RPMI8226 (cell line): ENCODE data around the gene NRXN3.

Source experiments
- DNase-seq: peaks from one replicate; pipeline ENCODE4 v3.0.0-alpha.2; 2015

Gene NRXN3

DNA sequence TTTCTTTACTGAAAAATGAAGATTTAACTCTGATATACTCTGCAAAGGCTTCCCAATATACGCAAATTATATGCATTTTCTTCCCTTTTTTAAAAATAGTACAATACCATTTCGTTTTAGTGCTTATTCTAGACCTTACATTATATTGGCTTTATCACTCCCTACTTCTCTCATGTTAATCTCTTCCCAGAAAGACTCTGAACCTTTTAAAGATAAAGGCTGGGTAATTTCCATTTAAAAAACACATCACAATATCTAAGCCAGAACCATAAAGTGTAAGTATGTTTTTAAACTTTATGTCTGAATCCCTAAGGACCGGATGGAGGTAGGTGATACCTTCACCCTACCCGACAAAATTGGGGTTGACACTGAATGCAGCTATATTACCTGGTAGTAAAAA is 1720.4 kb downstream of the NRXN3 start:
- DNase-seq: no peak

DNA sequence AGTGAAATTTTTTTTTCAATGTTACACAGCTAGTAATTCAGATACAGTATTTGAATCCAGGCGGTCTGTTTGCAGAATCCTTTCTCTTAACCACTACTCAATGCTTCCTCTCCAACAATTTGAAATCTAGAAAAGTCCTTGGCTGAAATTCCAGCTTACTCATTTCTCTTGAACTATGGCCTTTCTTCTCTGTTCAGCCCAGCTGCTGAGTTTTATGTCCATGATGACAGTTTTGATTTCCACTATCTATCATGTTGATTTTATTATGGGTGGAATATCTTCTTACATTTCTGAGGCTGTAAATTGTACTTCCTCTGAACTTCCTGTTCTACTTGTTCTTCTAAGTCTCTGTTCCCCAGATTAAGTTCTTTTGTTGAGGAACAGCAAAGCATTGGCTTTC is 1725.8 kb downstream of the NRXN3 start:
- DNase-seq: no peak

DNA sequence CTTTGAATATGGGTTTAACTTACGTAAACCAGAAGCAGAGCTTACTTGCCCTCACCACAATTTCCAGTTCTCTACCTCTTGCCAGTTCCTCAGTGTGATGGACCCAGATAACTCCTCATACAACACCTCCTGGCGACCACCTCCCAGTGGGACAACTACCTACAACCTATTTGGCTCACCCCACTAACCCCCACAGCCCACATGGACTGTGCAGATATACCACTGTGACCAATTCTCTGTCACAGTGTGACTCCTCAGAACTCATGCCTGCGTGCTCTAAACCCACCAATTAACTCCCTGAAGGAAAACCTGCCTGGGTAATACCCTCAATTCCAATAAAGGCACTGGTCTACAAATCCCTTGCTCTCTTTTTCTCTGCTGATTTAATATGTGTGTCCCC is 1729.4 kb downstream of the NRXN3 start:
- no peak for DNase-seq

DNA sequence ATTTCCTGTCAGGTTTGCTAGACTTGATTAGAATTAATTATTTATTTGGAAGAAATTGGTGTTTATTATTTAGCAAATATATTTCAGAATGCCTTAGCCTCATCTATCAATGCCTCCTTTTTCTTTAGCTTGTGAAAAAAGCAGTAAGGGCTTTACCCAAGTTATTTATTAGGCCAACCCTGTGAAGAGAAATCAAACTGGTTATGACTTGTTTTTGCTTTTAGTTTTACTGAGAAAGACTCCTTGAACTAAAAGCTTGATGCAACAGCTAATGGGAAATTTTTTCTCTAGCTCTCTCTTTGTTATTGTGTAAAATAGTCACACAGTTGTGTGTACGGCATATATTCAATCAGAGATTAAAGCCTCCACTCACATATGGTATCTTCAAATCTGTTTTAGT is 1734.3 kb downstream of the NRXN3 start:
- DNase-seq: no peak

DNA sequence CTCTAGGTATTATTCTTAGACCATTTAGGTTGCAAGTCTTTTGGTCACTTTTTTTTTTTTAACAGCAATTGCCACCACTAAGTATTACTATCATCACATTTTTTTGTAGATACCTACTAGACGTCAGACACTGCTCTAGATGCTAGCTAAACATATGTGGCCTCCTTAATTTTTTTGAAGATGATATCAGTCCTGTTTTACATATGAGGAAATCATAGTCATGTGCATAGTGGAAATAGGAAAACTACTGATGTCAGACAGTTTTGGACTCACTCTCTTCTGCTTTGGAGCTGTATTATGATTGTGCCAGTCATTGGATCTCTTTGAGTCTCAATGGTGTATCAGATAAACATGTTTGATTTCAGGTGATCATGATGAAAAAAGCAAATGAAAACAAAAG is 1736.8 kb downstream of the NRXN3 start:
- DNase-seq: no peak

DNA sequence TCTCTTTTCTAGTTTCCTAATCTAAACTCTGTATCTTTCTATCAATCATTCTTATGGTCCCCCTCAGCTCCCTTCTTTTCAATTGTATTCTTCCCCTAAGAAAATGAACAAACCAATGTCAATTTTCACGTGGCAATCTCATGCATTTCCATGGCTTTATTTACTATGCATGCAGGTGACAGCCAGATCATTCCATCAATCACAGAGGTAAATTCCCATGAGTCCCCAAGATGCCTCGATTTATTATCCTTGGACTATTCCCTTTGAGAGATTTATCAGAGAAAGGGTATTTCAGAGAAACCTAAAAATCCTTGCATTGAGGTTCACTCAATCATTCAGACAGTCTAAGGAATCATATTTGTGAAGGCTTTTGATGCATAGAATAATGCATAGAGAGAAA is 1739.9 kb downstream of the NRXN3 start:
- DNase-seq: no peak

DNA sequence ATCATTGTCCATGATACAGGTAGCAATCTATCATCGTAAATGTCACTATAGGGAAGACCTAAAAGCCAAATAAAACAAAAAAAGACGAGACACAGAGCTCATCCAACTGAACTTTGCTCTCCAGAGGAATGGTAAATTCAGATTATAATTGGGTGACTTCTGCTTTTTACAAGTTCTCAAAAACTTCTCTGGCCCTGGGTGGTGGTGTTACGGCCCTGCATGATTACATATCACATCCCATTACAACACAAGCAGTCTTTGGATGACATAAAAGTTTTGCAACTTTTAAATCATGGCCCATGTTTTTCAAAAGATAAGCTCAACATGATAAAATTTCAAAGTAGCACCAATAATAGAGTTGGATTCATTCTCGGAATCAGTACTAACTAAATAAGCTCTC is 1741.6 kb downstream of the NRXN3 start:
- no peak for DNase-seq

DNA sequence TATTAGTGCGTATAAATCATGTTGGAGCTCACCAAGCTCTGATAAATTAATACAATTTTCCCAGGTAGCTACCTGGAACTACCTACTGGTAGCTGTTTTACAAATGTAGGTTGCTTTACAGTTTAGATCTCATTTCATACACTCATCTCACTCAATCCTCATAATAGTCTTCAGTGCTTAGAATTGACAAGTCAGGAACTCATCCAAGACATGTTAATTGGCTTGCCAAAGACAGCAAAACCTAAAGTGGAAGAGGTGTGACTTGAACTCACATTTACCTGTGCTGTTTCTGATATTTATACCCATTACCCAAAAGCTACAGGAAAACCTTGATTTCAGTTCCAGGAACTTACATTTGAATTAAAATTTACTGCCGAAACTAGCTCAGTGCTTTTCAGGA is 1744.4 kb downstream of the NRXN3 start:
- no peak for DNase-seq

DNA sequence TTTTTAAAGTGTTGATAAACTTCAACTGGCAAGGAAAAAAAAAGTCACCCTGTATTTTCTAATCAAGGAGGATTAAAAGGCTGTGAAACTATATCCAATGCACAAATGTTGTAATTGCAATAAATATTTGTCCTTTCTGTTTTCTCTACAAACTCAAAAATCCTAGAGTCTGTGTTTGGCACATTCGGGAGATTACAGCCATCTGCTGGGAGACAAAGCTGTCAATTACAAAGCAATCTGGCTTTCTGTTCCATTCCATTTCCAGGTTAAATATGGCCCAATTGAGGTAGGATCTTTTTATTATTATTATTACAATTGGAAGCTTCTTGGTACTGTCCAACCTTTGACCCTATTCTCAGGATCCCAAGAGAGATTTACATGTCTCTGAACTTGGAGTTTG is 1745.2 kb downstream of the NRXN3 start:
- no peak for DNase-seq

DNA sequence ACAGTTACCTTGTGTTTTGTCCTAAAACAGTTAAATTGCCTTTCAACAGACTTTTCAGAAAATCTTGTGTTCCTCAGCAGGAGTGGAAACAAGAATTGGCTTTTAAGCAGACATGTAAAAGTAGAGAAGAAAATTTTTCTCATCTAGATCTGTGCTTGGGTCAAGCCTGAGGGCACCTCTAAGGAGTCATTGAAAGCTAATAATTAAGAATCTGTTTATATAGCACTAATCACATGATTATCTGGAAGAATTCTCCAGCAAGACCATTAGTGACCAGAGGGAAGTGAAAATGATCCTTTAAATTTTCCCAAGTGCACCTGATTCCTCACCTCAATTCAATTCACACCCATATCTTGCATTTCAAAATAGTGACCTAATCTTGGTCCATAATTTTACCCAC is 1746.1 kb downstream of the NRXN3 start:
- DNase-seq: no peak

DNA sequence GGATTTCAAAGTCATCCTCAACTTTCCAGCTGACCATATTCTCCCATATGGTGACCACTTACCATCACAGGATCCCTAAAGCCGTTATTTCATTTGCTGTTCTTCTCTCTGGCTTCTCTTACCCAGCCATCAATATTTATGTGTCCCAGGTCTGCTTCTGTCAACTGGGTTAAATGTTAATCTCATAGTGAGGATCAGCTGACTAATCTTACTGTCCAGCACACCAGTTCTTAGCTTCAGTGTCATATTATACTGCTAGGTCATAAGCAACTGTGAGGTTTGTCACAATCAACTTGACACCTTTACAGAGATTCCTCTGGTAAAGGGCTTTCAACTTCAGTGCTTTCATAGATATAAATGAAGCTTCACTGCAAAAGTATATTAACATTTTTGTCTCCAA is 1746.7 kb downstream of the NRXN3 start:
- no peak for DNase-seq
